Stimulated activated CD4-positive, alpha-beta T cell treated with anti-CD3 and anti-CD28 coated beads, Interleukin-1b, Interleukin-23, amount 100 ng/mL, for 1 hour (primary cell): ENCODE data around the gene SORCS2.

Experiments
- DNase-seq, 2 donors: peaks; one replicate each; pipeline ENCODE4 v3.0.0-alpha.2; 2020; ENCODE audit warnings: low read depth in 2 of 2

SORCS2 gene

GRCh38 chr4:7338059-7338452, 145.7 kb downstream of the SORCS2 start:
- DNase-seq, result no peak

DNA sequence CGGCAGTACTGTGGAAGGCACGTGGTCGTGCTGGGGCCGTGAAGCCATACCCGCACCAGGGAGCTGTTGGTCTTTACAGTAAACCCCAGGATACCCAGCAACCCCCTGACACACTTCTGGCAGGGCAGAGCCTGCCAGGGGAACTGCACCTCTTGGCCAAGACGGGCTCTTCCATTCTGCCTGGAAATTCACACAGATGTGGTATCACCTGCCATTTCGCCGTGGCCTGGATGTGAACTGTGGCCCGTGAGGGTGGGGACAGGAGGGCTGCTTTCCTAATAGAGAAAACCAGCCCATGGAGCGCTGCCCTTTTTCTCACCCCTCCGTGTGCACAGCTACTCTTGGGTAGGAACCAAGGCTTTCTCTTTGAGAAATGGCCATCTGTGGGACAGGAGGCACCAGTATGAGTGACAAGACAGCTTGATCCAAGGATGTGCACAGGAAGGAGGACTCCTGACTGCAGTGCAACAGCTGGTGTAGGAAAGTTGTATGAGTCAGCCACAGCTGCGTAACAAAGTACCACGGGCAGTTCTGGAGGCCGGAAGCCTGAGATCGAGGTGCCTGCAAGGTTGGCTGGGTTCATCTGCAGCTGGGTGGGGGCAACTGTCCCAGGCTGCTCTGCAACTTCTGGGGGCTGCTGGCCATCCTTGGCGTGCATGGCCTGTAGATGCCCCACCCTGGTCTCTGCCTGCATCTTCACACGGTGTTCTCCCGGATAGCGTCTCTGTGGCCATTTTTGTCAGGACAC, 146.7 kb downstream of the SORCS2 start:
- DNase-seq, result no peak

- DNase-seq, result no peak
These were observed 147.6 kb downstream of the SORCS2 start for GRCh38 chr4:7339751-7340552.

DNA sequence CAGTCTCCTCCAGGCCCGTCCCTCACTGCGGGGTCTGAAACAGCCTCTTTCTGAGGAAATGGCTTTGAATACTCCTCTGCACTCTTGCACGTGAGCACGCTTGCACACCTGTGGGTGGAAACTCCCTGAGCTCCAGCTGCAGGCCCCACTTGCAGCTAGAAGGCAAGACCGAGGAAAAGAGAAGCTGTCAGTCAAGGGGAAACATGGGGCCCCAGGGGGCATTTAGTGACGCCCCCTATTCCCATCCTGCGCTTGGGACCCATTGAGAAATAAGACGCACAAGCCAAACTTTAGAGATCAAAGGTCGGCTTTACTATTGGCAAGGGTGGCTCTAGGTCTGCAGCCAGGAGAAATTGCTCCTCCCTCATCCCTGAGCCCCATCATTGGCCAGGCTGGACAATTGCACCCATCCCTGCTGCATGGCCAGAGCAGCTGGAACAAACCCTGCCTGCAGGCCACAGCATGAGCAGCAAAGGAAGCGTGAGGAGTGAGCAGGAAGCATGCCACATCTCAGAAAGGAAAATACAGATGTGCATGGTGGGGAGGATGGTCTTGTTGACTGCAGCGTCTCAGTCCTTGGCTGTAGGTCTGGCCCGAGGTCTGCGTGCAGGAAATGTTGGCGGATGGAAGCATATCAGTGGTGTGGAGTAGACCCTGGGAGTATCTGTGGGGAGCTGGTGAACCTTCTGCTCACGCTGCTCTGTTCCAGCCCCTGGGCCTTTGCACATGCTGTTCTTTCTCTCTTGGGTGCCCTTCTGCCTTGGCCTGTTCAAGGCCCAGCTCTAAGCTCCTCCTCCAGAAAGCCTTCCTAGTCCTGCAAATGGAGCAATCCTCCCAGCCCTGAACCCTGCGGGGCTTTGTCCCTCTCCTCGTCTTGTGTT, 148.5 kb downstream of the SORCS2 start:
- DNase-seq, result no peak

GRCh38 chr4:7341491-7342222, 149.3 kb downstream of the SORCS2 start:
- no peak for DNase-seq

DNA sequence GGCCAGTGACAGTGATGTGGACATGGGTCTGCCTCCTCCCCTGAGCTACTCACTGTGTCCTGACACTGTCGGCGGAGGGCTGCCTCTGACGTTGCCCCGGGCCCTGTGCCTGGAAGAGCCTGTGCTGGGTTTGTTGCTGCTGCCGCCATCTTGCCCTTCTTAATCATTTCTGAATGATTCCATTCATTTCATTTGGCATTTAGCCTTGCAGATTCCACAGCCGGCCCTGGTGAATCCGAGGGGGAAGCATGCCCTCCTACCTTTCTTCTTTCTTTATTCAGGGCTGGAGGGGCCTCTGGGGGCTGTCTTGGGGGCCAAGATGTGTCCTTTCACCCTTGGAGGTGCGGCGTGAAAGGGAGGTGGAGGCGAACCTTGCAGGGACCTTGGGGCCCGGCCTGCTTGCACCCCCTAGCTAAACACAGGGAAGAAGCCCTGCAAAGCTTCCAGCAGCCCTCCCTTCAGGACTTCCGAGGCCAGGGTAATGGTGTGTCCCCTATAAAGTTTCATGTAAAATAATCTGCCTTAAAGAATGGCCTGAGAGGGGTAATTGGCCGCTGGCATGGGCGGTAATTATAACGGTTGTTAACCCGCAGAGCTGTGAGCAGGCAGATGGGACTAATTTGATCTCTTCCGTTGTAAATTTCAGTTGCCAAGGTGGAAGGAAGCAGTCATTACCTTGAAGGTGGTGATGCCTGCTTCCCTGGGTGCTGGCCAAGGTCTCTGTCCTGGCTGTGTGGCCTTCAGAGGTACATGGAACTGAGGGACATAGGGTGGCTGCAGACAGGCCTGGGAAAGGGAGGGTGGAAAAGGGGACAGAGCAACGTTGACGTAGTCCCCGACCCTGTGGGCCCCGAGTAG, 150.1 kb downstream of the SORCS2 start:
- no peak for DNase-seq

DNA sequence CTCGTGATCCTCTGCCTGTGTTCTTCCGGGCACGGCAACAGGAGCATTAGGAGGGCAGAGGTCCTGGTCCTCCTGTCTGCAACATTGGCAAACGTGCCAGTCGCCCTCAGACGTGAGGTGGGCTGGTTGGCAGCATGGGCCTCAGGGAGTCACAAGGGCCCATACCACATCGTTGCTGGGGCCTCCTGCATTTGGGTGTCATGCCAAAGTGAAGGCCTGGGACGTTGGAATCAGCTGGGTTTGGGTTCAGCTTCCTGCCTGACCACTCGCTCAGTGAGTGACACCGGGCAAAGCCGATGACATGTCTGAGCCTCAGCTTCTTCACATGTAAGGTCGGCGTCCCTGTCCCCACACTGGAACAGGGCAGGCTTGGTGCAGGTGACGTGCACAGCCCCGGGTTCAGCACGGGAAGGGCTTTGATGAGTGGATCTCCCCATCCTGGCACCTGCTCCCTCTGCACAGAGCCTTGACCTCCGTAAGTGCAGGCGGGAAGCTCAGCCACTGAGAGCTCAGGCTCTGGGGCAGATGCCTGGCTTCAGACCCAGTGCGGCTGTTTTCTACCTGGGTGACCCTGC, 150.8 kb downstream of the SORCS2 start:
- DNase-seq, result no peak

- DNase-seq, result no peak
These were observed 151.6 kb downstream of the SORCS2 start for GRCh38 chr4:7343950-7344349.

DNA sequence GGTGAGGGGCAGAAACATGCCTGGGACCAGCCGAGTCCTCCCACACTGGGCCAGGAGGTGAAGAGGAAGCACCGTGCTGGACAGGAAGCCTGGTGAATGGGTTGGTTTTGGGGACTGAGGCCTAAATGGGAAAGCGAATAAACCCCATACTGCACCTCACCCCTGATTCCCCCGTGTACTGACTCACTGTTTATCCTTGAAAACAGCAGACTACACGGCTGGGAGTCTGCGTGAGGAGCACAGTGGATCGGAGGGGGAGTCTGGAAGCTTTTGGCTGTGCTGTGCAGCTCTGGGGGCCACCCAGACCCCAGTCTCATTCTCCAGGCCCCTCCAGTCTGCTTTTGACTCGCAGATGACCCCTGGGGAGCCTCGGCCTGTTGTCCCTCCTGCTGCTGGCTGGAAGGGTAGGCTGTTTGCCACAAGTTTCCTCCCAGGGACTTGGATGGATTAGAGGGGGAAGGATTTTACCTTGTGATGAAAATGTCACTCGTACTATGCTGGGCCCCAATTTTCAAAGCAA, 152.4 kb downstream of the SORCS2 start:
- DNase-seq, result no peak

DNA sequence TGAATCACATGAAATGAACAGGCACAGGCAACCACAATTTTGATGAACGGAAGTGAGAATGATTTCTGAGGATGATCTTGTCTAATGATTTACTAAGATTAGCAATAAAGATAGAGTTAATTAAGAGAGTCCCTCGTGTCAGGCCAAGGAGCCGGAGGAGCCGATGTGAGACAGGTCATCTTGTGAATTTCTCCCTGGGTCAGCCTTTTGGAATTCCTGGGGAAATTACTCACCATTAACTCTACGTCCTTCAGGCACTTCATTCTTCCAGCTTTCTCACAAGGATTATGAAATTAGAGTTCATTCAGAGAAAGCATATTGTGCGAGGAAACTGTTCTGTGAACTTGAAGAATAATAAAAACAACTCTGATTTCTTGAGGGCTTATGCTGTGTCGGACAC, 155.6 kb downstream of the SORCS2 start:
- no peak for DNase-seq

DNA sequence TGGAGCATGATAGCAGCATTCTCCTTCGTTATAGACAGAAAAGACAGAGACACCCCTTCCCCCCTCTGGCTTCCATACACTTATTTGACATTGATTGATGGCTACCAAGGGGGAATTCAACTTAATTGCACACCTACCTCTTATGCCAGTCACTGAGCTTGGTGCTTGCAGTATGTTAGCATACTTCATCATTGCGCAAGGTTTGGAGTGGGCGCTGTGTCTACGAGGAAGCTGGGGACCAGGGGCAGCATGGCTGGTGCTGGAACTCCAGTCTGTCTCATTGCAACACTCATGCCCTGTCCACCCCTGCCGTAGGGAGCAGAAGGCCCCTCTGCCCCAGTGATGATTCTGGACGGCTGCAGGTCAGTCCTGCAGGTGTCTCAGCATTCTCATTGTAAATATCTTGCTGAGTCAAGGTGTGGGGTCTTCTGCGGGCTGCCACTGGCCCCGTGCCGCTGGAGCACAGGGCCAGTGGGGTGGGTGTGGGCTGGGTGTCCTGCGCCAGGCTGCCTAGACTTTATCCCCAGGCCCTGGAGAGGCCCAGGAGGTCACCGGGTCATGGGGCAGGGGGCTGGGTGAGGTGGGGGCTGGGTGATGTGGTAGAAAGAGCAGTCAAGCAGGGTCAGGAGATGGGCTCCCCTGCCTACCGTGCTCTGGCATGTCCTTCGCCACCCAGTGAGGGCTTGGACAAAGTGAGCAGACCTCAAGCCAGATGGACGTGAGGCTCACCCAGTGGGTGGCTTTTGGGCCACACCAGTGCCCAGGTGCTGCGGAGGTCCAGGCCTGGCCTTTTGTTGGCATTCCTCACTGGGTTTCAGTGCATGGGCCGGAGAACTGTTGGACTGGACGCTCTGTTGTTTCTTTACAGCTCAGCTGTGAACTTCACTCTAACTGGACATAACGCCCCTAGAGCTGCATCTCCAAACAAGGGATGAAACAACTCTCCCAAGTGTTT, 156.9 kb downstream of the SORCS2 start:
- DNase-seq, result no peak

DNA sequence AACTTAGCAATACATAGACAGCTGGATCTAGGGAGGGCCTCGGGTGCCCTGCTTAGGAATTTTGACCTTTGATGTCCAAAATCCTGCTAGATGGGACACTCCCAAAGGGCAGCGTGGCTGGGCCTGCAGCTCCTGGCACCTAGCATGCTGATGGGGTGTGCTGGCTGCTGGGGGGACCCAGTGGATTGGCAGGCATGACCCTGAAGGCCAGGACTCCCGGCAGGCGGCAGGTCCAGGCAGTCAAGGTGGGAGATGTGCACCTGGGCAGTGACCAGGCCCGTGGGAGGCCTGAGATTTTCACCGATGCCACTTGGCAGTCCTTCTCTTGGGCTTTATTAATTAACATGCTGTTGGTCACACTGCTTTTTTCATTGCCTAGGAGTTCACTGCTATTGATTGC, 158.1 kb downstream of the SORCS2 start:
- no peak for DNase-seq

DNA sequence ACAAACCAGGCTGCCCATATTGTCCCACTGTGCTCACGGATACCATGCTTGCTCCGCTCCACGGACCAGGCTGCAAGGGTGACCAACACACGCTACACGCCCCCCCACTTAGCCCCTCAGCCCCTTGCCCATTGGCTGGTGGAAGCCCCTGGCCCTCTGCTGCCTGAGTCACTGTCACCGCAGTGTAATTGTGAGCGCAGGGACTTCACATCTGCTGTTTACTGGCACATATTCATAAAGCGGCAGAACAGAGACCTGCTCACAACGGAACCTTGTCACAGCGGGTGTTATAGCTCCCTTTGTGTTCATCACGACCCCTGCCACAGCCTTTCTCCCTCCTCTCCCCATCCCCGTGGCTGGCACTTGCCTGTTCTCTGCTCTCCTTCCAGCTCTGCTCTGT, 158.7 kb downstream of the SORCS2 start:
- no peak for DNase-seq

GRCh38 chr4:7352486-7352885, 160.1 kb downstream of the SORCS2 start:
- no peak for DNase-seq

DNA sequence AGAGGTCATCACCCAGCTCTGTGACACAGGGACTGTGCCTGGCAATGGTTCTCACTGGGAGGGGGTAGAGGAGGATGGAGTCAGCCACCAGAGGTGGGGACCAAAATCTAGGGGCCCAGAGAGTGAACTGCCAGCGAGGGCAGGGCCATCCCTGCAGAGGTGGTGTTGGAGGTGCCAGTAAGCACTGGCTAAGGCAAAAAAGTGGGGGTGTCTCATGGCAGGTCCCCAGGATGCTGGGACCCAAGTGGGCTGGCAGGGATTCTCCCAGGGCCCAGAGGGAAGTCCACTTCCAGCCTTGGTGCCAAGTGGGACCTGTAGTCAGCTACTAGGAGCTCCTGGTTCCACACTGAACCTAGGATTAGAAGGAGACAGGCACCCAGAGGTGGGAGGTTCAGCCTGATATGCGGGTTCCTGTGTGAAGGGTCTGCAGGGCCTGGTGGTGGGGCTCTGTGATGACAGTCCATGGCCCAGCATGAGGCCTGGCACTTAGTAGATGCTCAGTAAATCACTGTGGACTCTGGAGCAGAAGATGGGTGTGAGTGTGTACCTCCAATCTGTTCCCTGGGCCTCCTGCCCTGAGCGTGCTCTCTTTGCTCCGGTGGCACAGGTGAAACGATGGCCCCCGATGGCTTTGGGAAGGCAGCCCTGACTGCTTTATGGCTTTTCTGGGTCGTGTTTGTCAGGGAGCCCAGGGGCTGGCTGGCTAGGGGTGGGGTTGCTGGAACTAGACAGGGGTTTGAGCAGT, 160.9 kb downstream of the SORCS2 start:
- DNase-seq, result no peak

DNA sequence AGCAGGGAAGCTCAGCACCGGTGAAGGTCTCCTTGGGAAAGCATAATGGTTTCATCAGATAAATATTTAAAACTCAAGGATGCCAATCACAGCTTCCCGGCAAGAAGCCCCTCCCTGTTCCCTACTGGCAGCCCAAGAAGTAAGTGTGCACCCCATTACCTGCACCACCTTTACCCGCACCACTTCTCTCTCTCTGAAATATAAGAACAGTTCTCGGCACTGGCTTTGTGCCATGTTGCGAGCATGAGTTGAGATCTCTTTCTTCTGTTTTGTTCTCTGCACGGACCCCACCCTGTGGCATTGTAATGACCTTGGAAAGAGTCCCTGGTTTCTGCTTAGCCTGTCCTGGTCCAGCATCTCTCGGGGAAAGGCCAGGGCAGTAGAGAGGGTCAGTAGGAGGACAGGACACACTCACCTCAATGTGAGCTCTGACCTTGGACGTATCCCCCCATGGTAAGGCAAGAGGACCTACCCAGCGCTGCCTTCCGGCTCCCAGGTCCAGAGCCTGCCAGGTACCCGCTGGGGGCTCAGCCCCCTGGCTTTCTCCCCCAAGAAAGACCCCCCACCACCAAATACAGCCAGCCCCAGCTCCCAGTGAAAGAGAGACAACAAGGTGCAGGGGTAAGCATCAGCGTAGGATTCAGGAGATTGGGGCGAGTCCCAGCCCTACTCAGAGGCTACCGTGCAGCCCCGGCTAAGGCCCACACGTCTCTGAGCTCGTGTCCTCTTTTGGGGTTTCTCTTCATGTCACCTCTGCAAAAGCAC, 161.7 kb downstream of the SORCS2 start:
- DNase-seq, result no peak

DNA sequence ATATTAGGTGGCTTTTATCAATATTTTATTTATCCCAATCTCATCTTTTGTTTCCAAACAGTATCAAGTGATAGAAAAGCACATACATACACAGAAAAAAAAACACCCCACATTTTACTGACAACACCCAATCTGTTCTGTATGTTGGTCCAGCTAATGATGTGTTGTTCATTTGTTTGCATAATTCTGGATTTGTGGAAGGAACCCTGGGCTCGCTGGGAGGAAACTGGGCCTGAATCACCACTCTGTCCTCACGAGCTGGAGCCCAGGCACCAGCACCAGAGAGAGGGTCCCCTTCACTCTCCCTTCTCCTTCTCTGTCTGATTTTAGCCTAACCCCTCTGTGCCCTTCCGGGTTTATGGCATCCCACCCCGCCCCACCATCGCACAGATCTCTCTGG, 162.6 kb downstream of the SORCS2 start:
- DNase-seq, result no peak
